HUDEP-2 (cell line): ENCODE measurements around the gene GOLGA1.

Source experiments
- DNase-seq, 76 experiments: peaks; one replicate each; lab custom pipeline; 2025; ENCODE audit not compliant: unreplicated experiment in 76 of 76; lab: John Stamatoyannopoulos, UW

The GOLGA1 gene

GRCh38 chr9:124885551-124885950, 55.3 kb downstream of the GOLGA1 start:
- DNase-seq: no peak

DNA sequence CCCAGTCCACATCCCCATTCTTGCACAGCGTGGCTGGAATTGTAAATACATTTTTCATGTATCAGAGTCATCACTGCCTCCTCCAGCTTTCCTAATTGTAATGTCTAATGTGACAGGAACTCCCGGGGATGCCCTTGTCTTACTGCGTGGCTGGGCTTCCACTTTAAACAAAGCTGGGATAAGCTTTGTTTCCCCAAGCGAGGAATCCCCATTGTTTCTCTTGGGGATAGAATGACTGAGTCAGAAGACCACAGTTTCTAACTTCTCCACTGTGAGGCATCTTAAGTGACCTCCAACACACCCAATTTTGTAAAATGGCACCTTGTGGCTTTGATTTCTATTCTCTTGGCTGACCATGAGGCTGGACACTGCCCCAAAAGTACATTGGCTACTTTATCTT, 56.5 kb downstream of the GOLGA1 start:
- no peak for DNase-seq

DNA sequence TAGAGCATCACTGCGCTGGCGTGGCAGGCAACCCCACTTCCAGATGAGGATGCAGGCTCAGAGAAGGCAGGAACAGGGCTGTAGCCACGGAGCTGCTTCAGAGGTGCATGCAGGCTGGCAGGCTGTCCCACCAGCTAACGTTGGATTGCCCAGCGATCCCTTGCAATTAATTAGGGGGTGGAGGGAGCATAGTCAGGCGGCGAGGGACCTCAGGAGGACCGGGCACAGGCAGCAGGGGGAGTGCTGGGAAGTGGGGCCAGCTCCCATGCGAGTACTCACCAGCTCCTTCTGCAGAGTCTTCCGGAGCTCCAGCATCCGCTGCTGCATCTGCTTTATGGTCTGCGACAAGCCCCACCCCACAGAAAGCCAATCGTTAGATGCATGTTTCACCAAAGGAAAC, 58.7 kb downstream of the GOLGA1 start:
- DNase-seq: no peak

DNA sequence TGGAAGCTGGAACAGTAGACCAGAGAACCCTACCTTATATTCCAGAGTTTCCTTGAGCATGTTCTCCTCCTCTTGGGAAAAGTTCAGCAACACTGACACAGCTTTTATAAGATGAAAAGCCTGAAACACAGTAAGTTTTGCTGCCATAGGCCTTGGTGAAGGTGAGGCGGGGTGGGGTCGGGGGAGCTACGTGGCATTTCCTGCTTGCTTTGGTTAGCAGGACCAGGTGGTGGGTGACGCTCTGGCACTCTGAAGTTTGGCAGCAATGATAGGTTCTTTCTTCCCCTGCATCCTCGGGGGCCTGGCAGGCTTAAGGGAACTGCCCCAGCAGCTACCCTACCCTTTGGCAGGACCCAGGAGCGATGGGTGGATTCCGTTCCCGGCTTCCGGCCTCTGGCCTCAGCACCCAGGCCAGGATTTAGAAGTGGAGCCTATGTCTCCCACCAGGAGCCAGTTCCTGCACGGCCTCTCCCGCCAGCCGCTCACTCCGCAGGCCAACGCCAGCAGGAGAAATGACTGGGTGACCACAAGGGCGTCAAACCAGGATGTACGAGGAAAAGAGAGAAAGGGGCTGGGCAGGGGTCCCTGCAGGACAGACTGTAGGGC, 59.6 kb downstream of the GOLGA1 start:
- no peak for DNase-seq

- DNase-seq: no peak
These were observed 60.4 kb downstream of the GOLGA1 start for GRCh38 chr9:124880501-124880900.

GRCh38 chr9:124879226-124879625, 61.7 kb downstream of the GOLGA1 start:
- no peak for DNase-seq

DNA sequence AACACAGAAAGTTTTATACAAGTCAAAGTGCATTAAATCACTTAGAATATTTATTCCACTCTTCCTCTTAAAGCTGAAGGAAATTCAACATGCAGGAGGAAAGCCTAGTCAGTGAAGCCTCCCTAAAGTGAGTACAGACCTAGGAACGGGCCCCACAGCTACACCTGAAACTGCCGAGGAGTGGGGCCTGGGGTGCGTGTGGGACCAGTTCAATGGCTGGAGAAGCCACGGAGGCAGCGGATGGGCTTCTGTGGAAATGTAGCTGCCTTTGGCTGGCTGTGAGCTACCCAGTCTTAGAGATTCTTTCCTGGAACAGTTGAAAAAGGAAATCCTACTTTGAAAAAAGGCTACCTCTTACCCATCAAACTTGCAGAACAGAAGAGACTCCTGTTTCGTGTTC, 62.4 kb downstream of the GOLGA1 start:
- no peak for DNase-seq

DNA sequence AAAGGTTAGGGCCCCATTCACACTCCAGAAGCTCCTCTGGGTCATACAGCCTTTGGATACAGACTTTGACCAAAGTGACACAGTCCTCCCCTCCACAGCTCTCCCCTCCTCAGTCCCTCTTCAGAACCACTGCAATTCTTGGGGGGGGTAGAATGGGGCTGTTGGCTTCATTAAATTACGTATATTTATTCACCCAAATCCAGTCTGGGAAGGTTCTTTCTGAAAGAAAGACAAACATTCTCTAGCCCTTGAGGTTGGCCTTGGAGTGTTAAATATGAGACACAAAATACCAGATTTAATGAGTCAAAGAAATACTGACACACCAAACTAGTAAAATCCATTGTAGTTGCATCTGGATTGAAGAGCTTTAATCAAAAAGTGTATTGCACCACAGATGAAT, 62.9 kb downstream of the GOLGA1 start:
- no peak for DNase-seq

DNA sequence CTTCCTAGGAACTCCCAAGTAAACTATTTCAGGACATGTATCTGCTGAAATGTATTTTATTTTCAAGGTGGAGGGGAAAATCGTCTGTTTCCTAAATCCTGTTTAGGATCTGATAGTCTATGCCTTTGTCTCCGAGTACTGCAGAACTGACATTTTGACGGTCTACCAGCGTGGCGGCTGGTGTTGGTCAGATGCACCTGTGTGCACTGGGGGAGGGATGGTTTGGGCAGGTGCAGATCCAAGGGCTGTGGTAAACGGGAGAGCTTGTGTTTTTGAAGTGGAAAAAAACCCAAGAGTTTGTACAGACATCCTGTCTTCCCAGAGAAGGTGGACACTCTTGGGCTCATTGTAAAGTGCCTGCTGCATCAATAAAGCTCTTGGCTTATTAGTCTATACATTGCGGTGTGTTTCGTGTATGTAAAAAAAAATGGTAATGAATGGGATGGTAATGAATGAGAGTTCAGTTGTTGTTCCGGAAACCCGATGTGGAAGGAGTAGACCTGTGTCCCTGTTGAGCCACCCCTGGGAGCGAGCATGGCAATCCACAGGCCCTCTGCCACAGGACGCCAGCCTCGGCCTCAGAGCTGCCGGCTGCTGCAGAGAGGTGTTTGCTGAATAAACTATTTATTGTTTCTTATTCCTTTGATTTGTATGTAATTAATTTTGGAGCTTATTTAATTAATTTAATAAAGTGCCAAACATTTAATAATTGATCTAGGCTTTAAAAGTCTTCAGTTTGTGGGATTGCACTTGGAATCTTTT, 63.7 kb downstream of the GOLGA1 start:
- DNase-seq: no peak

DNA sequence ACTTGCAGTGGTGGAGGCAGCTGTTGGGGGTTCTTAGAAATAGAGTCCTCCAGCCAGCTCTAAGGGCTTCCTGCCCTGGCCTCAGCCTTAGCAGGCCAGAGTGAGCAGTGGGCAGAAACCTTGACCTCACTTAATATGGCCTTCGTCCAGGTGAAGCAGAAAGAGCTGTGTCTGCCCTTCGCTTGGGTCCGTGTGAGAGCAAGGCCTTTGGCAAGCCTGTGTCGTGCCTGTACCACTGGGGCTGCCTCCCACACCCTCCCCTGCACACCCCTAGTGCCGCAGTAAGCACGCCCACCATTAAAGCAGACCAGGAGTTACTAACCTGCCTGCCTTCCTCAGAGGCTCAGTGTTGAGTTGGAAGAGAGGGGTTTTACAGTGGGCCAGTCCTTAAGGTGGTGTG, 65.4 kb downstream of the GOLGA1 start:
- DNase-seq: no peak

DNA sequence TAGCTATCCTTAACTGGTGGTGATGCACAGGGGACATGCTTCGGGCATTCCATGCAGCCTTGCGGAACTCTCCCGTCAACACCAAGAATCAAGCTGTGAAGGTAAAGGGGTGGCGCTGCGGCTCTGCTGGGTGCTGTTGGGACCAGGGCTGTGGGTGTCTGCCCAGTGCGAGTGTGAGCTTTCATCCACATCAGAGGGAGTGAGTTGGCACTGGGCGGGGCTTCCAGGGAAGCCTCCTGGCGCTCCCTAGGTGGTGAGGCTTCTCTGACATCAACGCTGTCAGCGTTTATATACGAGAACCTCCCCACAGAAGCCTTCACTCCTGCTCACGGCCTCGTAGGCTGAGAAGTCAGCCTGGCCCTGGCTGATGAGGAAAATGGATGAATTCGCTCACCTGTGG, 67.2 kb downstream of the GOLGA1 start:
- DNase-seq: no peak

- no peak for DNase-seq
These were observed 69.7 kb downstream of the GOLGA1 start for GRCh38 chr9:124871156-124871561.

DNA sequence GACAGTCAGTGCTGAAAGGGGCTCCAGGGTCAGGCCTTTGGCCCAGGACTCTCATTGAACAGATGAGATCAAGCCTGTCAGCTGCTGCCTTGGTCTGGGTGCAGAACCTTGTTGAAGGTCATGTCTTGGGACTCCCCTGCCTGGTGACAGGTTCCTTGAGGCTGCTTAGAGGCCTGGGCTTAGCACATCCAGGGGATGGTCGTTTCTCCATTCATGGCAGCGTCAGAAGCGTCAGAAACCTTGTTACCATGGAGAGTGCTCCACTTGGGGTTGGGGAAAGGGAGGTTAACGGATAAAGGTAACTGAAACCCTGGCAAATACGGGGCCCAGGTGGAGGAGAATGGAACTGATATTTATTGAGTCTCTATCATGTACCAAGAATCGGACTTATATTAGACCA, 70.2 kb downstream of the GOLGA1 start:
- DNase-seq: peak in 1 of 76 experiments; percentile 10

GRCh38 chr9:124869986-124870560, 70.8 kb downstream of the GOLGA1 start:
- DNase-seq: peak in 31 of 76 experiments; percentile 7 to 48 (median 21)

GRCh38 chr9:124869466-124869985, 71.4 kb downstream of the GOLGA1 start:
- DNase-seq: peak in 23 of 76 experiments; percentile 11 to 39 (median 25)

DNA sequence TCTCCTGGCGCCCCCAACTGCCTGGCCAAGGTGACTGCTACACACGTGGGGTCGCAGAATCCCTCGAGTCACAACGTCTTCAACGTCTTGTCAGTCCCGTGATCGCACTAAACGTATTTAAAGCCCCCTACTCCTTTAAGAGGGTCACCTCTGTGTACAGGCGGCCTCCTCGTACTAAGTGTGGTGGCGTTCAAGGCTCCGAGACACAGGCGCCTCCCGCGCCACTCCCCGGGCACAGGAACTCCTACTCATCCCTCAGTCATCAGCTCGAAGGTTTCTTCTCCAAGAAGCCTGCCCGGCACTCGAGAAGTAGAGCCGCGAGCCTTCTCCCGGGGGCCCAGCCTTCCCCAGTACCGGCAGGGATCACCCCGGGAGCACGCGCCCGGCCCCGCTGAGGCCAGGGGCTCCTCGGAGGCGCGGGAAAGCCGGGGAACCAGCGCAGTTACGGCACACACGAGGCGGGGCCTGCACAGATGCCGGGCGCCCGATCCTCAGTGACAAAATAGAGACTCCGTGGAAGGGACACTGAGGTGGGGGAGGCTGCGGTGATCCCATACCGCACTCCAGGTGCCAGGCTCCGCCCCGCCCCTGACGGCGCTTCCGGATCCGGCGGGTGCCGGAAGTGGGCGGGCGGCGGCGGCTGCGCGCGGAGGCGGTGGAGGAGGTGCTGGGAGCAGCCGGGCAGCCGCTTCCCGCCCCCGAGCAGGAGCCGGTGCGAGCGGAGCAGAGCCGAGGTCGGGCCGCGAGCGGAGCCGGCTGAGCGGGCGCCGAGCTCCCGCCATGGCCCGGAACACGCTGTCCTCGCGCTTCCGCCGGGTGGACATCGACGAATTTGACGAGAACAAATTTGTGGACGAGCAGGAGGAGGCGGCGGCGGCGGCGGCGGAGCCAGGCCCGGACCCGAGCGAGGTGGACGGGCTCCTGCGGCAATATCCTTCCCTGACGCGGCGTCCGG, 72.1 kb downstream of the GOLGA1 start:
- peak in 73 of 76 experiments; percentile 14 to 91 (median 76) for DNase-seq

DNA sequence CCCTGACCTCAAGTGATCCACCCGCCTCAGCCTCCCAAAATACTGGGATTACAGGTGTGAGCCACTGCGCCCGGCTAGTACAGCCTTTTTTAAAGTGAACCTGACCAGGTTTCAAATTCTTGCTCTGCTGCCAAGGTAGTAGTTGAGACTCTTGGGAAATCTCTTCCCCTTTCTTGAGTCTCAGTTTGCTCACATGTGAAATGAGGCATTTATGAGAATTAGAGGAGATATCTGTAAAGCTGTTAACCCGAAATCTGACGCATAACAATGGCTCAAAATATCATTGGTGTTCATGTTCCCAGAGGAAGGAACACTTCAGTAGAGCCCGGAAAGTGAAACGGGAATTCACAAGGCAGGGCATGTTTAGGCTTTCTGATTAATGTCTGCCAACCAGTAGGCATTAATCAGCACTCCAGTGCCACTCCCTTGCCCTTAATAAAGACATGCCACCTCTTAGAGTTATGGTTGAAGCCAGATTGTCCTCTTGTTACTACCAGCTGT, 77.5 kb downstream of the GOLGA1 start:
- no peak for DNase-seq

DNA sequence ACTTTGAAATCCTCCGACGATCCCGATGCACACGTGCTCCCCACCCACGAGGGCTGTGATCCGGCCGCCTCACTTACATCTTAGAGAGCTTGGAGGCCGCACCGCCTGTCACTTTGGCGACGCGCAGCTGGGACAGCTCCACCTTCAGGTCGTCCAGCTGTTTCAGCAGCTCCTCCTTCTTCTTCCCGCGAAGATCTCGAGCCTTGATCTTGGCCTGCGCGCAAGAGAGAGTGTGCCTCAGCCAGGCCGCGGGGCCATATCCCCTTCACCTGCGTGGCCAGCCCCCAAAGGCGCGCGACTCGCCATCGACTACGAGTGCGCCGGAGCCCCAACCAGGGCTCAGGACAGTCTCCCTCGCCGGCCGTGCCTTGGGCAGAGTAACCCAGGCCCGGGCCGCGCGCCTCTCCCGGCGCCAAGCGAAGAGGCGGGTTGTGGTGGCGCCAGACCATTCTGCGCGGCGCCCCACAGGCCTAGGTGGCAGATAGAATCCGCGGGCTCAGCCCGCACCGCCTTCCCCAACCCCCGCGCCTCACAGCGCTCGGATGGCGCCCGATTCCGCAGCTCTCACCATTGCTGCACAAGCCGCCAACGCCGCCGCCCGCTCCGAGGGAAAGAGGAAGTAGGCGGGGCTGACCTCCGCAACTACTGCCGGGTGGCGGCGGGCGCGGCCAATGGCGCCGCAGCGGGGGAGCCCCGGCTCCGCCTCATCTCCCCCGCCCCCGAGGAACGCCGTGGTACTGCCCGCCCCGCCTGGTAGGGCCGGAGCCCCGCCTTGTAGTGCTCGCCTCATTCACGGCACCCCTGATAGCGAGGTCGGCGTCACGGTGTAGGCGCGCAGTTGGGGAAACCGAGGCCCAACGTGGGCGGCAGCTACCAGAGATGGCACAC, 79.3 kb downstream of the GOLGA1 start, which contains the start of the genes ARPC5L and RPL35:
TSS of gene ARPC5L (plus strand) at position 789 of the 888 bp plus-strand sequence. CDS start 7,161 bp downstream, outside the sequence.
TSS of gene RPL35 (minus strand) at position 616 of the 888 bp plus-strand sequence. CDS start at position 571, 45 bp downstream.
- DNase-seq: peak; percentile 32 to 95 (median 89)
